Measurements from ENCODE around the gene LRIG1.

GRCh38 chr3:66355997-66356396 is 144.8 kb downstream of the LRIG1 start:
- no peak for TF ChIP-seq CTCF (IDR thresholded peaks at IDR 0.05; ENCODE audit: poor library complexity)
- no peak for TF ChIP-seq EZH2phosphoT487 (IDR thresholded peaks at IDR 0.05; ENCODE audit: low read depth, severe bottlenecking, unreplicated experiment)
